ENCODE measurements around the gene AADACL3. TPM values are rescaled to one million over a fixed set of nuclear protein-coding genes. Genes with fewer than 3 reads are reported as not detected.

AADACL3 gene
- polyA plus RNA-seq, 1 donor from 2014 or later, result not detected

- no peaks in the 10 kb centered on the region for H3K9me2 ChIP-seq (ENCODE audit: insufficient read depth, low read length)
- H3K27me3 ChIP-seq (ENCODE audit: insufficient read depth, low read depth, low read length), result no peaks in the 10 kb centered on the region
- H2AFZ ChIP-seq (ENCODE audit: low read depth, low read length), result no peak overlapping the region
- TF ChIP-seq EZH2 (IDR thresholded peaks at IDR 0.05; ENCODE audit: borderline replicate concordance, insufficient read depth, low read length, poor library complexity, severe bottlenecking) (no peak), TAF1 (IDR thresholded peaks at IDR 0.05; ENCODE audit: low read depth) (no peak), RAD21 (conservative IDR thresholded peaks at IDR 0.05) (no peak), MXI1 (conservative IDR thresholded peaks at IDR 0.05; ENCODE audit: poor library complexity, severe bottlenecking) (no peak), CTCF (IDR thresholded peaks at IDR 0.05; ENCODE audit: poor library complexity, severe bottlenecking) (no peak), POLR2AphosphoS5 (IDR thresholded peaks at IDR 0.05) (no peak), REST (IDR thresholded peaks at IDR 0.05; ENCODE audit: borderline replicate concordance) (no peak), SMC3 (conservative IDR thresholded peaks at IDR 0.05; ENCODE audit: poor library complexity) (no peak), EP300 (conservative IDR thresholded peaks at IDR 0.05; ENCODE audit: poor library complexity, severe bottlenecking) (no peak)
- H3K36me3 ChIP-seq (ENCODE audit: insufficient read depth, low read length), result no peaks in the 10 kb centered on the region
- H3K4me2 ChIP-seq (ENCODE audit: low read length), result no peak overlapping the region
- H3K27ac ChIP-seq (ENCODE audit: low read length), result no peak overlapping the region
- H4K20me1 ChIP-seq (ENCODE audit: insufficient read depth), result no peaks in the 10 kb centered on the region
- H3F3A ChIP-seq (ENCODE audit: insufficient read depth, low read length, poor library complexity, severe bottlenecking), result no peaks in the 10 kb centered on the region
- H3K4me3 ChIP-seq (ENCODE audit: low read length), result no peak overlapping the region
- peaks cover 5% of the 10 kb centered on the region for H3K9me3 ChIP-seq (ENCODE audit: low read length)
- no peaks in the 10 kb centered on the region for H3K79me2 ChIP-seq (replicated peaks; ENCODE audit: insufficient read depth, low read length)
- no peak overlapping the region for H3K9ac ChIP-seq (ENCODE audit: low read length)
Observed at GRCh38 chr1:12754738-12755137, 38.8 kb downstream of the AADACL3 start.

- TF ChIP-seq TAF1 (IDR thresholded peaks at IDR 0.05; ENCODE audit: low read depth), result no peak
- no peak for TF ChIP-seq EZH2 (IDR thresholded peaks at IDR 0.05; ENCODE audit: borderline replicate concordance, insufficient read depth, low read length, poor library complexity, severe bottlenecking)
- no peak for TF ChIP-seq REST (IDR thresholded peaks at IDR 0.05; ENCODE audit: borderline replicate concordance)
- no peak for TF ChIP-seq POLR2AphosphoS5 (IDR thresholded peaks at IDR 0.05)
- TF ChIP-seq CTCF (IDR thresholded peaks at IDR 0.05; ENCODE audit: poor library complexity, severe bottlenecking), result no peak
- Histone ChIP-seq H3K27ac (ENCODE audit: low read length) (no peak overlapping the region), H3K4me2 (ENCODE audit: low read length) (no peak overlapping the region), H3K36me3 (ENCODE audit: insufficient read depth, low read length) (no peaks in the 10 kb centered on the region), H3K79me2 (replicated peaks; ENCODE audit: insufficient read depth, low read length) (no peaks in the 10 kb centered on the region), H3F3A (ENCODE audit: insufficient read depth, low read length, poor library complexity, severe bottlenecking) (no peaks in the 10 kb centered on the region), H3K9me2 (ENCODE audit: insufficient read depth, low read length) (no peaks in the 10 kb centered on the region), H3K27me3 (ENCODE audit: insufficient read depth, low read depth, low read length) (no peaks in the 10 kb centered on the region), H3K4me3 (ENCODE audit: low read length) (no peak overlapping the region), H4K20me1 (ENCODE audit: insufficient read depth) (no peaks in the 10 kb centered on the region), H3K9me3 (ENCODE audit: low read length) (no peaks in the 10 kb centered on the region), H2AFZ (ENCODE audit: low read depth, low read length) (no peak overlapping the region), H3K9ac (ENCODE audit: low read length) (no peak overlapping the region)
Observed at GRCh38 chr1:12756273-12756672, 40.4 kb downstream of the AADACL3 start.
